HG02642 (cell line): ENCODE measurements around the gene AKNA.

Experiments
- ATAC-seq: cut with Tn5 transposase; IDR thresholded peaks from one replicate; pipeline ENCODE4 v1.9.1; 2021; ENCODE audit warnings: mild to moderate bottlenecking; ENCODE audit not compliant: unreplicated experiment, poor library complexity

The AKNA gene

DNA sequence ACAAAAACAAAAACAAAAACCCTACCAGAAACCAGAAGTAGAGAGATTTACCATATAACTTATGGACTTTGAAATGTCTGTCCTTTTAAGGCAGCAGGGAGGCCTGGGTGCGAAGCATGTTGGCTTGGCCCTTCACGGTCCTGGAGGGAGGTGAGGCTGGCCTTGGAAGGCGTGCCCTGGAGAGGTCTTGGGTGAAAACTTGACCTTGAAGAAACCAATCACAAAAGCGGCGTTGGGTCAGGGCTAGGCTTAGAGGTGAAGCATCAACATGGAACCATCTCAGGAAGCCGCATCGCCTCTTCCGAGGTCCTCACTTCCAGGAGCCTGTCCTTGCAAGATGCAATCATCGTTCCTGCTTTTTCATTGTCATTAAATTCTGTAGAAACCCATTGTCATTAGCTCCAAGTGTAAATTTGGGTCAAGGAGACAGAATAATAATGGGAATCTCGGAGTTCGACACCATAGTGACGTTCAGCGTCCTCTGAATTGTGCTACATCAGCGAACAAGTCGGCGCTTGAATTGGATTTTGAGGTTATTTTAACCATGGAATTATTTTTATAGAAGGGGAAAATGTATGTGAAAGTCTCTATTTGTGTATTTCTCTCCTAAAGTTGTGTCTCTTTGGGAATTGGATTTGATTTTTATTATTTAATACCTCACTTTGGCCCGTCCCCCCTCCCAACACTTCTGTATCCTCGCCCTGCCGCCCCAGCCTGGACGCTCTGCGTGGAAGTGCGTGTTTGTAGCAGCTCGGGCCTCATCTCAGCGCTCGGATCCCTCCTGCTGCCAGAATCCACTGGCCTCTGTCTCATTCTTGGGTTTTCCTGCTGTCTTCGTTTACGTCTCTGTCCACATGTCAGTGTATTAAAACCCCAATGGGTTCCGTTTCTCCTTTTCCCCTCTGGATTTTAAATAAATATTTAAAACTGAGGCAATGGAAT lies 75.9 kb downstream of the AKNA start:
- no peak for ATAC-seq

DNA sequence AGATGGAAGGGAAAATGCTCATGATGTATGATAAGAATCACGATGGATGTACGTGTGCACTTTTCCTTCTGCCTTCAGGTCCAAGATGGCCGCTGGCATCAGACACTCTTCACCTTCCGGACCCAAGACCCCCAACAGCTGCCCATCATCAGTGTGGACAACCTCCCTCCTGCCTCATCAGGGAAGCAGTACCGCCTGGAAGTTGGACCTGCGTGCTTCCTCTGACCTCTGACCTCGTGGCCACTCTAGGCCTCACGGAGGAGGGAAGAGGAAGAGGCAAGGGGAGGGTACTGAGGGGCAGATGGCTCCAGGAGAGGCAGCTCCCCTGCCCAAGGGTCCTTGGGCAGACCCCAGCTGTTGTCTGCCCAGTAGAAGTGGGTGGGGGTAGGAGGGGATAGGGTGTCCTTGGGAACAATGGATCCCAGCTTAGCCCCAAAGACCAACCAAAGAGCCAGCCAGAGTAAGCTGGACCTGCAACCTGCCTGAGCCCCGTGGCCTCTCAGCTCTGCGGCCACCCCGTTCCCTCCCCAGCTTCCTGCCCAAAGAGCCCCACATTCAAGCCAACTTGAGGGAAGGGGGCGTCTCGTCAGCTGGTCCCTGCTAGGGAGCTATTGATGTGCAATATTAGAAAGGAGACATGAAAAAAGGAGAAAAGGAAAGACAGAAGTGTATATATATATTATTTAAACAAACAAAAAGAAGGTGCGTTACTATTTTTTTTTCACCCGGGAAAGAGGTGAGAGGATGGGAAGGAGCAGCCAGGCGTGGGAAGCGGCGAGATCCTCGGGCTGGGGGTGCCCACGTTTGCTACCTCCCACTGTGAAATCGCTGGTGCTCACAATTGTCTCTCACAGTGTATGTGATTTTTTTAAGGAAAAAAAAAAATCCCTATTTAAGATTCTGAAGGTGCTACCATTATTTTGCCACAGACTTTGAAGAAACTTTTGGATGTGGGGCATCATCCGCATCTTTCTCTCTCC lies 77.0 kb downstream of the AKNA start:
- no peak for ATAC-seq

- ATAC-seq = no peak
These were observed 78.7 kb downstream of the AKNA start for GRCh38 chr9:114309096-114309495.

GRCh38 chr9:114308361-114308950 lies 79.3 kb downstream of the AKNA start:
- ATAC-seq = no peak

DNA sequence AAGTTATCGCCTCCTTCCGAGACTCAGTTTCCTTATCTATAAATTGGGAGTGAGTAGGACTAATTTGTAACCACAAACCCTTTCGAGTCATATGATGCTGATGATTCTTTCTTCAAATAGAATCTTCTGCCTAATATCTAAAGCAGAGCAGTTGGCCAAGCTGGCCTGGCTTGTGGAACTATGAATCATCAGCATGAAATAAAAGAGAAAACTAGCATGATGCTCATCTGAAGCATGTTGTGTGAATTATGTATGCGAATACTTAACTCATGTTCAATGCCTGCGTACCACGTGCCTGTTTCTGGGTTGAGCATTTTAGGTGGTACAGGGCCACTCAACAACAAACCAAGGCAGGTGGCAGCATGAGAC lies 79.9 kb downstream of the AKNA start:
- no peak for ATAC-seq

DNA sequence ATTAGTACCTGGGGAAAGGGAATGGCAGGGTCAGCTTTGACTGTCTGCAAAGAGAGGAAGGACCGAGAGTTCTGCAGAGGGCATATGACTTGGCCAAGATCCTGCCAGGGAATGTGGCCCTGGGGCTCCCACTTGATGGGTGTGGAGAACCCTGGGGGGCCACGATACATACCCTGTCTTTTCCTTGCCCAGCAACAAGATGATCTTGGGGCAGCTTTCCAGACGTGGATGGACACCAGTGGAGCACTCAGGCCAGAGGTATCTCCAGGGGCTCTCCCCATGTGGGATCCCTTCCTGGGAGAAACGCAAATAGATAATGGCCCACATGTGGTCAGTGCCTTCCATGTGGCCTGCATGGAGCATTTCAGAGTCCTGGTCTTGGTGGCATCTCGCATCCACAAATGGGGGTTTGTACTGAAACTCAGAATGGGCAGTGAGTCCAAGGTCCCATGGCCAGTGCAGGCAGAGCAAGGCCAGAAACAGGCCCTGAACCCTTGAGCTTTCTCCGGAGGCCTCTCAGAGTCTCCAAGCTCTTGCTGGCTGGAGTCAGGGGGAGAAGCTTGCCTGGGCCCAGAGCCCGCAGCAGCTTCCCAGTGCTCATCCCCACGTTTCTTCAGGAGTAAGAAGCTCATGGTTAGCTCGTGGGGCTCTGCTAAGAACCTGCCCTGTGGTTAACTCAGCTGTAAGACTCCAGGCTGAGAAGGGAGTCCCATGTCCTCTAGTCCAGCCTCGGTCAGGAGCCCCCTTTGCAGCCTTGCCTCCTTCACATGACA lies 83.2 kb downstream of the AKNA start:
- no peak for ATAC-seq

DNA sequence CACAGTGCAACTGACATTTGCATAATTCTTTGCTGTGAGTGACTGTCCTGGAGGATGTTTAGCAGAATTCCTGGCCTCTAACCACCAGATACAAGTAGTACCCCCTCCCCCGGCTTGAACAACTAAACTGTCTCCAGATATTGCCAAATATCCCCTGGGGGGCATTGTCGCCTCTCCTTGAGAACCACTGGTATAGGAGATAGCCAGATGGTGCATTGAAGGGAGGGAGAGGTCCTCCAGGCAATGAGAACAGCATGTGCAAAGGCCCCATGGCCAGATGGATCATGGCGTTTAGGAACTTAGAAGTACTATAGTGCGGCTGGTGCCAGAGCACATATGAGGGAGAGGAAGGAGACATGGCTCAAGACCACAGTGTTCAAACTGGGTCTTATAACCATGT lies 83.8 kb downstream of the AKNA start:
- ATAC-seq = no peak

DNA sequence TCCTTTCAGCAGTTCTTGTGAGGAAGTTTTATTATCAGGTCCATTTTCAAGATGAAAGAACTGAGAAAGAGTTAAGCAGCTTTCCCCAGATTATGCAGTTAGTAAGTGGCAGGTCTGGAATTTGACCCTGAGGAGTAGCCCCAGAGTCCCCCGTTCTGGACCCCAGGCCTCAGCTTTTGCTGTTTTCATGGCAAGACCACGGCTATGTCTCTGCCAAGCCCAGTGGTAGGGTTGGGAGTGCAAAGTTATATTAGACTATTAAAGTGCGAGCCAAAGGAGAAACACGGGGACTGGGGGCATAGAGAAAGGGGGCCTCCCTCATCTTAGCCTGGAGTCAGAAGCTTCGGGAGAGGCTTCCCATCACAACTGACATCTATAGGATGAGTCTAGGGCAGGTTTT lies 84.2 kb downstream of the AKNA start:
- ATAC-seq = no peak

DNA sequence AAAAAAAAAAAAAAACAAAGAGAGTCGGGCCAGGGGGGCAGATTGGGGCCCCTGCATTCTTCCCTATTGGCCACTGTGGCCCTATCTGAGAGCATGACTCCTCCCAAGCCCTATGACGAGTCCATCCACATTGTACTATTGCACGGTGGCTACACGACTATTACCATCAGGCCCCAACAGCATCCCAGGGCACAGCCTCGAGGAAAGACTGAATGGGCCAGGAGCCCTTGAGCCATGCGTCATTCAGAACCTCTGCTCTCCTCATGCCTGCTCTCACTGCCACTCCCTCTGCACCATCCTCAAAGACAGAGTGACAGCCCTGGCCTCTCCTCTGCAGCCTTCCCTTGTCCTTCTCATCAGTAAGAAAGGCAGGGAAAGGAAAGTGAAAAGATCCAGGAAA lies 85.1 kb downstream of the AKNA start:
- ATAC-seq = no peak

DNA sequence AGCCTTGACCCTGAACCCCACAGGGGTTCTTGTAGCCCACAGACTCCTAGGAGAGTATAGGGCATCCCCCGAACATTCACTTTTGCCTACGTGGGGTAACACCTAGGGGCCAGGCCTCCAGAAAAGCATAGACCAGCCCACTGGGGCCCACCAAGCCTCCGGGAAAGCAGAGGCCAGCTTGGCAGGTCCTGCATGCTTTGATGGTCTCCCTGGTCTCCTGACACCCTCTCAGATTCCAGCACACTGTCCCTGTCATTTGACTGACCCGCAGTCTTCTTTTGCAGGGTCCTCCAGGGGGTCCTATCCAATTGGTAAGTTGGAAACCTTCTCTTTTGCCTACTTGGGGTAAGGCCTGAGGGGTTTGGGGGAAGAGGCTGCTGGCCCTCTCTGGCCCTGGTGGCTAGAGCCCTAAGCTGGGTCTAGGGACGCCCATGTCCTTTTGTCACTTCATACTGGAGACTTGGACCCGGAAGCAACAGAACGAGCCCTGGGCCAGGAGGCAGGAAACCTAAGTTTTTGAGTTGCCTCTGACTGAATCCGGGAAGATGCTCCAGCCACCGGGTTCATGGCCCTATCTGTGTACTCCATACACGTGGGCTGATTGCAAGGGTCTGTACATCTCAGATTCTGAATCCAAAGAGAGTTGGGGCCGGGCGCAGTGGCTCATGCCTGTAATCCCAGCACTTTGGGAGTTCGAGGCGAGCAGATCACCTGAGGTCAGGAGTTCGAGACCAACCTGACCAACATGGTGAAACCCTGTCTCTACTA lies 85.8 kb downstream of the AKNA start:
- no peak for ATAC-seq

DNA sequence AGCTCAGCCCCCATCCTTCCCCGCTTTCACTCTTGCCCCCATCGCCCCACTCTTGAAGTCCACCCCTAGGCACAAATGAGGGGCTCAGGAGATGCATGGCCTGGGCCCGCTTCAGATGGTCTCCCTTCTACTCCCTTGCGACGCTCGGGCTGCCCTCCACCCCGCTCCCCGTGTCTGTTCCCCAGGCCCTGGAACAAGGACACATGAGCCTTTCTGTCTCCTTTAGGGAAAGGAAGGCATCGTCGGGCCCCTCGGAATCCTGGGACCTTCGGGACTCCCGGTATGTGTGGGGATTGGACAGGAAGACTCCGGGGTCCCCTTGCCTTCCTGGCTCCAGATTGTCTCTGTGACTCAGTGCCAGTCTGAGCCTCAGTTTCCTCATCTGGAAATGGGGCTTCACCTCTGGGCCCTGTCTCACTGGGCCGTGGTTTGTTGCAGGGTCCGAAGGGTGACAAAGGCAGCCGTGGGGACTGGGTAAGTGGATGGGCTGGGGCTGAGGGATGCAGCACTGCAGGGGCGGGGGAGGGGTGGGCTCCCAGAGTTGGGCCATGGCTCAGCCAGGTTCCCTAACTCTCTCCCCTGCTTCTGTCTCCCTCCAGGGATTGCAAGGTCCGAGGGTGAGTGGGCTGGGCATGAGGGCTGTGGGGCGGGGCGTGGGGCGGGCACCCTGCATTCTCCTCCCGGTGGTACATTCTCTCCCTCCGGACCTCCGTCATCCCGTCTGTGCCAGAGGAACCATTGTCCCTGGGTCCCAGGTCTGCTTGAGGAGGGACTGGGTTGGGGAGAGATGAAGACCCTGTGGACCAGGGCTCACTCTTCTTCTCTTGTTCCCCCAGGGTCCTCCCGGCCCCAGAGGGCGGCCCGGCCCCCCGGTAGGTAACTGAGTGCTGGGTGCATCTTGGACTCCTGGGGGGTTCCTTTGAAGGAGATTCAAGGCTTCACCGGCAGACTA lies 86.7 kb downstream of the AKNA start:
- no peak for ATAC-seq

DNA sequence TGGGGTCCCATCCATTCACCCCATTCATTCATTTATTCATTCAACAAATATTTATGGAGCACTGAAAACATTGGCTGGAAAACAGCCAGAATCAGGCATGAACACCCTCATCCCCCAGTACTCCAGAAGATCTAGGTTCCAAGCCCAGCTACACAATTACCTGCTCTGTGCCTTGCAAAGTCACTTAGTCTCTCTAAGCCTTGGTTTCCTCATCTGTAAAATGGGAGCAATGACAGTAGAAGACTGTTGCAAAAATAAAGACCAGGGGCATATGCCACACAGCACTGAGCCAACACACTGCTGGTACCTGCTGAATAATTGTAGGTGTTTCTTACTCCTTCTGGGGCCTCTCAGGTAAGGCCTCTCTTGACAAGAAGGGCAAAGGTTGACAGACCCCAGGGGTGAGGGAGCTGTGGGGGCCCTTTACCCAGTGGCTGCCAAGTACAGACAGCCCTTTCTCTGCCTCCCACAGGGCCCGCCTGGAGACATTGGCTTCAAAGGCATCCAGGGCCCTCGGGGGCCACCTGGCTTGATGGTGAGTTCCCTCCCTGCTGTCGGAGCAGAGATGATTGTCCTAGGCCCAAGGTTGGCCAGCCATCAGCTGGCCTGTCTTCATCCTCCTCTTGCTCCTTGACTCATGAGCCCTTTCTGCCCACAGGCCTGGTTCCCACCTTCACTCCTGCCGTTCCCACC lies 87.5 kb downstream of the AKNA start:
- no peak for ATAC-seq

DNA sequence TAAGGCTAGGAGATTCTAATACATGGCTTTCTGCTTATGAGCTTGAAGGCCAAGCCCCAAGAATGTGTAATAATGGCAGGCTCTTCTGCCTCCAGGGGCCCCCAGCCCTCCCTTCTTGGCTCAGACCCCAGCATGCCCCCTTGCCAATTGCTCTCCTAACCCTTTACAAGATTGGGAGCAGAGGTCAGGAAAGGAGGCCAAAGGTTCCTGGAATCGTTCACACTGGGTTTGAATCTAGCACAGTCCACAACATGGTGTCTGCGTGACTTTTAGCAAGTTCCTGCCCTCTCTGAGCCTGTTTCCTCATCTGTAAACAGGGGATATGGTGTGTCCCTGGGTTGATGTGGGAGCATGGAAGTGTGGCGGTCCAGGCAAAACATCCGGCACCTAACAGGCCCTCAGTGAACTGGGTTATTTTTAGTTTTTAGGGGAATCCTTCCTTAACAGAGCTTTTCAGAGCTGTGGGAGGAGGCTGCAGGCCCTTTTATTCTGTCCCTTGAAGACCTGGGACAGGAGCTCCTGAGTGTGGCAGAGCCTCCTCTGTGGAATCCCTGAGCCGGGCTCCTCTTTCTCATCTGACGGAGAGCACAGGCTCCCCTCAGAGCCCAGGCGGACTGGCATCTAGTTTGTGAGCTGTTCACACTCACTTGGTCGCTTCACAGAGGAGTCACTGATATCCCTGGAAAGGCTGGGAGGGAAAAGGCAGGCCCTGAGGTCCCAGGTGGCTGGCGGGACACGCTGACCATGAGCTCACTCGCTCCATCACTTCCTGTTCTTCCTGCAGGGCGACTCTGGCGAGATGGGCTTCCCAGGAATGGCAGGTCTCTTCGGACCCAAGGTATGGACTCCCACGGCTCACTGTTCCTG lies 88.3 kb downstream of the AKNA start:
- ATAC-seq = no peak

GRCh38 chr9:114296338-114296737 lies 91.4 kb downstream of the AKNA start:
- no peak for ATAC-seq

DNA sequence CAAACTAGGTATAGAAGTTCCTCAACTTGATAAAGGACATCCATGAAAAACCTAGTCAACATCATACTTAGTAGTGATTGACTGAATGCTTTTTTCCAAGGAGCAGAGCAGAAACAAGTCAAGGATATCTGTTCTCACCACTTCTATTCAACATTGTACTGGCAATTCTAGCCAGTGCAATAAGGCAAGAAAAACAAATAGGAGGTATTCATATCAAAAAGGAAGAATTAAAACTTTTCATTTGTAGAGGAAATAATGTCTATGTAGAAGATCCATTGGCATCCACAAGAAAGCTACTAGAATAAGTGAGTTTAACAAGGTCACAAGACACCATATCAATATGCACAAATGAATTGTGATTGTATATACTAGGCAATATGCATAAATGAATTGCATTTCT lies 93.1 kb downstream of the AKNA start:
- ATAC-seq = no peak

DNA sequence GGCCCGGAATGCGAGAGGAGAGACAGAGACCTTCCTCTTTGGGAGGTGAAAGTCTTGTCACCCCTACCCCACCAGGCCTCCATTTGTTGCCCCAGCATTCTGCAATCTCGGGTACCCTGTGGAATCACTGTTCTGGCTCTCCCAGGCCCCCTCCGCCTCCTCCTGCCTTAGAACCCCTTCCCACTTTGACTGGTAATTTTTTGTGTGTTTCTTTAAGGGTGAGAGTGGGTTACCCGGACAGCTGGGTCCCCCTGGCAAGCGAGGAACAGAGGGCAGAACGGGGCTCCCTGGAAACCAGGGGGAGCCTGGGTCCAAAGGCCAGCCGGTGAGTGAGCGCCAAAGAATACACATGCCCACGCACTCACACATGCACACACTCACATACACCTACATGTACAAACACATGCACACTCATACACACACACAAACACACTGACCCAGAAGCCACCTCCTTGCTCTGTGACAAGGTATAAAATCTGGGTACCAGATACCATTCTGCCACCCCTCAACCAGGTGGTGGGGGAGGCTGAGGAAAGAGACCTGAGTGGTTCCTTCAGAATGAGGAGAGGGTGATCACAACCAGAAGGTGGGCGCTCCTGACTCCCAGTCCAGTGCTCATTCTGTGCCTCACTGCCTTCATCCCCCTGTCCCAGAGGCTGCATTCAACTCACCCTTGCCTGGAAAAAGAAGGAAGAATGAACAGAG lies 95.7 kb downstream of the AKNA start:
- ATAC-seq = no peak
